Stimulated activated effector memory CD8-positive, alpha-beta T cell treated with anti-CD3 and anti-CD28 coated beads, Interleukin-12 subunit alpha, Interleukin-12 subunit beta, amount 100 ng/mL, for 72 hours (primary cell): Measurements from ENCODE around the gene NHSL2.
A peak's percentile ranks its signal among the peaks of the same experiment; 100 is the strongest.

Experiments used
- ATAC-seq: fragments of 150-1000 bp; cut with Tn5 transposase; 2 replicates; pipeline ENCODE4 v1.10.0; 2021
- DNase-seq, 2 donors: peaks; one replicate each; pipeline ENCODE4 v3.0.0; 2021 to 2022; ENCODE audit warnings: low spot score in 2 of 2
- H3K27ac Mint-ChIP-seq: one replicate; pipeline ENCODE4 v1.8.0; 2022; ENCODE audit warnings: mild to moderate bottlenecking, mixed read lengths
- H3K36me3 Mint-ChIP-seq: one replicate; pipeline ENCODE4 v1.8.0; 2022; ENCODE audit warnings: mild to moderate bottlenecking, mixed read lengths
- H3K4me1 Mint-ChIP-seq: one replicate; pipeline ENCODE4 v1.8.0; 2022; ENCODE audit warnings: mixed read lengths
- H3K4me3 Mint-ChIP-seq: one replicate; pipeline ENCODE4 v1.8.0; 2022; ENCODE audit warnings: mild to moderate bottlenecking, mixed read lengths
- H3K9me3 Mint-ChIP-seq: one replicate; pipeline ENCODE4 v1.8.0; 2022; ENCODE audit warnings: mixed read lengths

Gene NHSL2

DNA sequence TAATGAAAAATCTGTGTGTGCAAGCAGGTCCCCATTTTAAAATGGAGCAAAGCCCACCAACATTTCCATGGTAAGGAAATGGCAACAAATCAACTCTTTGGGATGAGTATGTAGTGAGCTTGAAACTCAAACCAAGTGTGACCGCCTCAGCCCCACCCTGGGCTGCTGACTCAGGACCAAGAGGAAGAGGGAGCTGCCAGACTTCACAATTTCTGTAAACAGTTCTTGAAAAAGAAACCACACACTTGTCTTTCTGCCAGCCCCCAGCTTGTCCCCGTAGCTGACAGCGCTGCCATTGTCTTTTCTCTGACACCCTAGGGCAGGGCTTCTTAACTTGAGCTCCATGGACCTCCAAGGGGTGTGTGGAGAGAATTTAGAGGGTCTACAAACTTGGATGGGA, 210.7 kb downstream of the NHSL2 start:
- Mint-ChIP-seq H3K36me3 (no peaks in the 10 kb centered on the region), H3K4me3 (peak overlapping the region; percentile 34), H3K4me1 (peaks cover 58% of the 10 kb centered on the region), H3K27ac (peak overlapping the region; percentile 58), H3K9me3 (no peaks in the 10 kb centered on the region)
- DNase-seq (peak in 1 of 2 donors; percentile 58), ATAC-seq (peak; percentile 94)

DNA sequence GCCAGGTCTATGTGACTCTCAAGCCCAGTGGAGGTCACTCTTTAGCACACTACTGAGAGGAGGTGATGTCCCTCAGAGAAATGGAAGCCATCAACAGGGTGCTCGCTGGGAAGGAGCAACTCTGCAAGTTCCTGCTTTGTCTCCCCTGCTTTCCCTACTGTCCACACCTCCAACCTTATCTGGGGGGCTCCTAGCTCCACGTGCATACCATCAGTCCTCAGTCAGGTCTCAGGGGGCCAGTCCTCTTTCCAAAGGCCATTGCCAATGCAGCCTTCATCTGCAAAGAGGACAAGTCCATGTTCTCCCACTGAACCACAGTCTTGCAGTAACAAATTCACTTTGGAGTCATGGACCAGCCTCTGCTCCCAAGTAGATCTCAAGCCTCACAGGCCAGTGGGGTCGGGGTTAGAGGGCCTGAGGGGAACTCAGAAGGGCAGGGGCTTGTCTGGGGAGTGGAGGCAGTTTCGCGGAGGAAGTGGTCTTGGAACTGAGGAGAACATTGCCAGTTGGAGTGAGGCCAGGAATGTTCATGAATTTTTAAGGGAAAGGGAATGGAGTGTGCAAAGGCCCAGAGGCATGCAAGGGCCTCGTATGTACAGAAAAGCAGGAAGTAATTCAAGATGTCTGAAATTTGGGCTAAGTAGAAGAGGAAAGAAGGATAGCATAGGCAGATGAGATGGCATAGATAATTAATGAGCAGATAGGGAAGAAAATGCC, 212.1 kb downstream of the NHSL2 start:
- no peak for ATAC-seq
- Mint-ChIP-seq H3K4me1 (peaks cover 53% of the 10 kb centered on the region), H3K27ac (peak overlapping the region; percentile 58), H3K4me3 (no peak overlapping the region), H3K36me3 (no peaks in the 10 kb centered on the region), H3K9me3 (no peaks in the 10 kb centered on the region)
- no peak for DNase-seq

DNA sequence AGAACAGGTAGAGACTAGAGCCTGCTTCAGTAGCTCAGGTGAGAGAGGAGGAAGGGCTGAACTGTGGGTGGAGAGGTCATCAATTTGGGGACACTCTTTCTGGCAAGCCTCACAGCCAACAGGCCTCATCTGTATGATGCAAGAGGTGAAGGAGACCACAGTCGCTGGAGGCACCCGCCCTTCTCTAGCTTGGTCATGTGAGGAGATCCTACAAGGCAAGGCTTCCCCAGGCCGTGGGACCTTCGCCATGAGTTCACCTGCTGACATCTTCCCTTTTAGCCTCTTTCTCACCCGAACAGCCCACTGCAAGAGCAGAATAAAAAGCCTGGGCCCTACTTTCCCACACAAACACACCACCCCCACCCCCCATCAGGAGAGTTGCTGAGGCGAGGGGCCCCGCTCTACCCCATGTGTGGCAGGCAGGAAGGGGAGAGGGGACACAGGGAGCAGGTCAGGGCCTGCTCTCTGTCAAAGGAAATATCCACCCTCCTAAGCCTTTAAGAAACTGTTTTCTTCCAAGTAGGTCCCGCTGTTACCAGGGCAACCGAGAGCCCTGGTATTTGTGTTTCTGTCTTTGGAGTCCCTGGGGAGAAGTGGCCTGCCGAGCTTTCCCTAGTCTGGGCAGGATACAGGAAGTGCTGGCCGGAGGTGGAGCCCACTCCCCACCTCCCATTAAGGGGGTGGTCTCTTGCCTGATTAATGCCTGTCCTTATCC, 213.0 kb downstream of the NHSL2 start:
- Mint-ChIP-seq H3K4me3 (no peak overlapping the region), H3K27ac (peak overlapping the region; percentile 58), H3K9me3 (no peaks in the 10 kb centered on the region), H3K4me1 (peaks cover 53% of the 10 kb centered on the region), H3K36me3 (no peaks in the 10 kb centered on the region)
- no peak for DNase-seq
- ATAC-seq, result no peak

DNA sequence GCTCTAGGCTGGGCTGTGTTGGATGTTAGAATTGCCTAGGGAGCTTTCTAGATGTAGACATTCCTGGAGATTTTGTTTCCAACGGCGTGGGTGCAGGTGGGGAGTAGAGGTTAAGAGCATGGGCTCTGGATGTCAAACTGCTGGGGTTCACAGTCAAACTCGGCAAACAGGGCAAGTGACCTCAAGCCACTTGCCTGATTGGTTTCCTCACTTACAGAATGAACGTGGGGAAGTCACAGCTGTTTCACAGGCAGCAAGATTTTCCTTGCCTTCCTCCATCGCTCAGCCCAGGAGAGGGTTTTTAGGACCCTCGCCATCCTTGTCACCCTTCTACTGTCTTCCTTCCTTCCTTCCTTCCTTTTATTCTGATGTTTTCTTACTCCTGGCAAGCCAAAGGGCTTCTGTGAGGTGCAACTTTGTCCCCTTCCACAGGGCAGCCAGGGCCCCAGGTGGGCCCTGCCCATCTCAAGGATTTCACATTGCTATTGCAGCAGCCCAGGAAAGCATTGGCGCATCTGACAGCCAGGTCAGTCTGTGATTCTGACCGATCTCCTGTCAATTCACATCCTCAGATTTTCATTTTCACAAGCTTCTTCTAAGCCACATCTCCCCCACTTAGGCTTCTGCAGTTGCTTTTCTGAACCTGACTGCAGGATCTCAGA, 214.0 kb downstream of the NHSL2 start:
- H3K27ac Mint-ChIP-seq, result peak overlapping the region; percentile 58
- no peaks in the 10 kb centered on the region for H3K36me3 Mint-ChIP-seq
- H3K4me3 Mint-ChIP-seq, result peak overlapping the region; percentile 44
- no peaks in the 10 kb centered on the region for H3K9me3 Mint-ChIP-seq
- DNase-seq, result no peak
- ATAC-seq, result no peak
- H3K4me1 Mint-ChIP-seq, result peaks cover 59% of the 10 kb centered on the region

DNA sequence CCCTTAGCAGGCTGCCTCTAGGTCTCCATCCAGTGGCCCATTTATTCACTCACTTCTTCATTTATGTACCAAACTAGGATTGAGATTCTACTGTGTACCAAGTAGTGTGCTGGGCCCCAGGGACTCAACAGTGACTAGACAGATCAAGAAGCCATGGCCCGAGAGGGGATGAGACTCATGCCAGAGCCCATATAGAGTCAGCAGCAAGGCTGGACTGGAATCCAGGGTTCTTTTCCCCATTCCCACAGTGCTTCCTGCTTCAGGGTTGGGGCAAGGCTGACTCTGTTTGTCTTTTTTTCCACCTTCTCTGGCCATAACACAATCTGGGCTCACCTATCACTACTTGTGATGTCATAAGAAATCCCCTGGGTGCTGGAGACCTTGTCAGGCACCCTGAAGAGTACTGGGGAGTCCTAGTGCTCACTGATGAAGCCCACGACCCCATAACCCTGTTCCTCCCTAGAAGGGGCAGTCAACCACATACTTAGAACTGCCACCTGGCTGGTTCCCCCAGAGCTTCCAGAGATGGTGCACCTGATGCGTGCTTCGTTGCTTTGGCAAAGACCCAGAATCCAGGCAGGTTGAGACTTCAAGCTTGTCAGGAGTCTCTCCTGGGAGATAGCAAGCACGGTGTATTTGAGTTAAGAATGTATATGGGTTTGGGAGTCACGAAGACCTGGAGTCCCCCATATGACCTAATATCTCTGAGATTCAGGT, 214.8 kb downstream of the NHSL2 start:
- Mint-ChIP-seq H3K4me3 (peak overlapping the region; percentile 44), H3K36me3 (no peaks in the 10 kb centered on the region), H3K27ac (no peak overlapping the region), H3K9me3 (no peaks in the 10 kb centered on the region), H3K4me1 (peaks cover 55% of the 10 kb centered on the region)
- DNase-seq (no peak), ATAC-seq (no peak)

DNA sequence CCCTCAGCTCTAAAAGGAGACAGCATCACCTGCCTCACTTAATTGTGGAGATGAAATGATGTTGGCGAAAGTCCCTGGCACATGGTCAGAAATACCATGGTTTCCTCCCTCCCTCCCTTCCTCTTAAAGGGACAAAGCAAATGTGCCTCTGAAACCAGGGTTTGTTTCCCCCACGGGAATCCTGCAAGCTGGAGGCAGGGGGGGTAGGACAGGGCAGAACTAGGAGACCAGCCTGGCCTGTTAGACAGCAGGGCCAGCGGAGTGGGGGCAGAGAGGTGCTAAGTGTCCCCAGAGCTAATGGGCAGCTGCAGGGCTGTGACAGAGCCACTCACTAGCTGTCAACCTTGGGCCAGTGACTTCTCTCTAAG, 215.4 kb downstream of the NHSL2 start:
- DNase-seq, result no peak

DNA sequence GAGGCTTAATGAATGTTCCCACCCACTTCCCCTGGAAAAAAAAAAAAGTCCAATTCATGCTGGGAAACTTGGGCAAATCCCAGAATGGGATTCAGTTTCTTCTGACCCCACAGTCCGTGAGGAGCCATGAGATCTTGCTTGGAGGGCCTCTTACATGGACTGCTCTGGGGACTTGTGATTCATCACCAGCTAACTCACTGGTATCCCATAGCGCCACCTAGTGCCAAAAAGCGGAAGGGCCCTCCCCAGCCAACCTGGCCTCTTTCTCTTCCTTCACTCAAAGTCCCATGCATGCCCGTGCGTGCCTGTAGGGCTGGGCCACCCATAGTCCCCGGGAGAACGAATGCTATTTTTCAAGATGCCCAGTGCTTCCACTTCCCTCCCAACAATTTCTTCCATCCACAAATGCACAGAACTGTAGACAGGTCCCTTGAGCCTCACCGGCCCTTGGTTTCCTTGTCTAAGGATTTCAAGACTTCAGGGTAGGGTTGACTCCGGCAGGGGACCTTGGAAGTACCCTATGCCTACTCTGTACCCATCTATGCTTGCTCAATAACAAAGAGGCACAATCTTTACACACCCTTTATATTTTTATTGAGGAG, 216.0 kb downstream of the NHSL2 start:
- H3K4me3 Mint-ChIP-seq, result no peak overlapping the region
- ATAC-seq (peak; percentile 81), DNase-seq (peak; percentile 77 to 89)
- H3K4me1 Mint-ChIP-seq, result peaks cover 46% of the 10 kb centered on the region
- H3K9me3 Mint-ChIP-seq, result no peaks in the 10 kb centered on the region
- no peaks in the 10 kb centered on the region for H3K36me3 Mint-ChIP-seq
- H3K27ac Mint-ChIP-seq, result peak overlapping the region; percentile 23

More for the DNA sequence above, 215.4 kb downstream of the NHSL2 start:
- no peaks in the 10 kb centered on the region for H3K9me3 Mint-ChIP-seq
- H3K4me1 Mint-ChIP-seq, result peaks cover 50% of the 10 kb centered on the region
- no peaks in the 10 kb centered on the region for H3K36me3 Mint-ChIP-seq
- no peak overlapping the region for H3K27ac Mint-ChIP-seq
- H3K4me3 Mint-ChIP-seq, result no peak overlapping the region
- no peak for ATAC-seq

DNA sequence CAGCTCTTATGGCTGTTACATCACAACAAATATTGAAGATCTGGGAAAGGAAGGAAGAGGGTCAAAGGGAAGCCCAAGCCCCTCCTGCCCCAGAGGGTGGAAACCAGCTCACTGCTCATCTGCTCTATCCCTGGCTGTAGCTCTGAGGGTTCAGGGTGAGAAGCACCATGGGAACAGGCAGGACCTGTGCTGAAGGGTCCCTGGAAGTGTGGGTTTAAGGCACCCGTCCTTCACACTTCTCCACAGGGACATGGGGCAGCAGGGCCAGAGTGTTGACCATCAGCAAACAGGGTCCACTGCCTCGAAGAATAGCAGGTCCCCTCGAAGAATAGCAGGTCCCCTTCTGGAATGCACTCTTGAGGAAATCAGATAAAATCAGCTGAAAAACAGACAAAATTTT, 216.7 kb downstream of the NHSL2 start:
- no peaks in the 10 kb centered on the region for H3K9me3 Mint-ChIP-seq
- peaks cover 52% of the 10 kb centered on the region for H3K4me1 Mint-ChIP-seq
- DNase-seq (no peak), ATAC-seq (no peak)
- H3K27ac Mint-ChIP-seq, result peak overlapping the region; percentile 23
- H3K4me3 Mint-ChIP-seq, result no peak overlapping the region
- H3K36me3 Mint-ChIP-seq, result no peaks in the 10 kb centered on the region

DNA sequence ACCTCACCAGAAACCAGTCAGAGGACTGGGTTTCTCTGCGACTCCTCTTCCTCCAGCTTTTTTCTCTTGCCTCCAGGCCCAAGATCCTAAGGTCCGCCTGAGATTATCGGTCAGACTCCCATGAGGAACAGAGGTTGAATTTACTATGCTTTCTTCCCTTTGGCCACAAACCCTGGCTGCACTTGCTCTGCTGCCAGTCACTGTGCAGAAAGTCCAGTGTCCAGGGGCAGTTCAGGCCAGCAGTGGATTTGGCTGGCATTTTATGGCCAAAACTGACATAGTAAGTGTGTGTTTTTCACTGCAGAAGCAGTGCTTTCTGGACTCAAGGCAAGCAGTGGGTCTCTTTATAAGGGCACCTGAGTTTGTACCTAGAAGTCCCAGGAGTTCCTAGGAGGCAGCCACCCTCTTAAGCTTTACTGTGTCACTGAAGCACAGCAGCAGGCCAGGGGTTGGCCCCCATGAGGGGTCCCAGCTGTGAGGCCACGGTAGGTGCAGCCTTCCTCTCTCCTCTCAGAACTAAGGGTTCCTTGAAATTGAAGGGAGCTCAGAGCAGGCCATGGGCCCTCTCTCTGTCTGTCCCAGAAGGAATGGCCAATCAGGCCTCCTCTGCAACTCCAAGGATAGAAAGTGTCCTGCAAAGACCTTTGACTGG, 217.7 kb downstream of the NHSL2 start:
- peaks cover 44% of the 10 kb centered on the region for H3K4me1 Mint-ChIP-seq
- H3K27ac Mint-ChIP-seq, result no peak overlapping the region

DNA sequence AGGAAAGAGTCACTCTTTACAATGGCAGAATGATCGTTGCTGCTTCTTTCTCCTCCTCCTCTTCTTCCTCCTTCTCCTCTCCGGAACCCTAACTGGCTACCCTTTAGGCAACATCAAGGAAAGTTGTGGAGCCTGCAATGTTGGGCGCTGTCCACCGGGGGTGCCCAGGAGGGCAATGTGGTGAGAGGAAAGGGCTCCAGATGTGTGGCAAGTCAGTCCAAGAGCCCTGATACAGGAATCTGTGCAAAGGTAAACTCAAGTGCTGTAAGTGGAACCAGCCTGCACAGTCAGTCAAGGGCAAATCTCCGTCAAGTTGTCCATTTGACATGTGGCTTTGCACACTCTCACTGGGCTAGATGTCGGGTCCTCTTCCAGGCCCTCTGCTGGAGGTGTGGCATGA, 218.2 kb downstream of the NHSL2 start:
- H3K4me1 Mint-ChIP-seq, result peaks cover 38% of the 10 kb centered on the region
- no peak overlapping the region for H3K27ac Mint-ChIP-seq
- DNase-seq (no peak), ATAC-seq (no peak)
- no peaks in the 10 kb centered on the region for H3K9me3 Mint-ChIP-seq
- no peak overlapping the region for H3K4me3 Mint-ChIP-seq
- no peaks in the 10 kb centered on the region for H3K36me3 Mint-ChIP-seq

More for the DNA sequence above, 217.7 kb downstream of the NHSL2 start:
- Mint-ChIP-seq H3K36me3 (no peaks in the 10 kb centered on the region), H3K4me3 (no peak overlapping the region), H3K9me3 (no peaks in the 10 kb centered on the region)
- DNase-seq, result no peak
- ATAC-seq, result no peak

DNA sequence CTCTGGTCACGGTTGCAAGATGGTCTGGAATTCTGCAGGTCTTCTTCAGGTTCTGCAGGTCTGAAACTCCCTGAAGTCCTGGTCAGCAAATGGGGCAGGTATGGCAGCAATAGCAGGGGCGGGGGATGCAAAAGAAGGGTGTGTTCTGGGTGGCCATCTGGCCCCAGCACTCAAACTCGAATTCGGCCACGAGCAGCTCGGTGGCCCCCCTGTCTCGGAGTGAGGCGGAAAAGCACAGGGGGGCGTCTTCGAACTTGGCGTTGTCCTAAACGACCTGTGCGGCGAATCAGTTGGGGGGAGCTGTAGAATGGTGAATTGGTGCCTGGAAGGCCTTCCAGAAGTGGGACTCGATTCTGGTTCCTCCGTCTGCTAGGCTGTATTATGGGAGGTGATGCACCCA, 219.0 kb downstream of the NHSL2 start:
- H3K9me3 Mint-ChIP-seq, result no peaks in the 10 kb centered on the region
- ATAC-seq (no peak), DNase-seq (no peak)
- H3K36me3 Mint-ChIP-seq, result no peaks in the 10 kb centered on the region
- no peak overlapping the region for H3K27ac Mint-ChIP-seq
- no peak overlapping the region for H3K4me3 Mint-ChIP-seq
- peaks cover 31% of the 10 kb centered on the region for H3K4me1 Mint-ChIP-seq

DNA sequence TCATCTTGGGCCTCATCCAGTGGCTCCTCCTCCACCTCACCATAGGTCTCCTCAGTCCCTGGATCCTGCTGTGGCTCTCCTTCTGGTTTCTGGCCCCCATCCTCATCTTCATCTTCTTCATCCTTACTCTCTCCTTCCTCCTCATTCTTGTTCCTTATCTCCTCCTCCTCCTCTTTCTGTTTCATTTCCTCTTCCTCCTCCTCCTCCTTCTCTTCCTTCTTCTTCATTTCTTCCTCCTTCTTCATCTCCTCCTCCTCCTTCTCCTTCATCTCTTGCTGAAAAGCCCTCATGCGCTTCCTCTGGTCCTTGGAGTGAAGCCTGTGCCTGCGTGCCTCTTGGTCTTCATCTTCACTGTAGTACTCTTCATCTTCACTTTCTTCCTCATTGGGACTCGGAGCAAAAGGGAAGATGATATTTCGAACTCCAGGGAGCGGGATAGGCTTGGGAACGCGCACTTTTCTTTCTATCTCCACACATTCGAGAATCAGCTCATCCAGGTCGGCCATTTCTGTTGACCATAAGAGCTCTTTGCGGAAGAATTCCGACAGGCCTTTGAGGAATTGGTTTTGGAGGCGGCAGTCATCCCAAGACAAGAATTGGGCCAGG, 219.6 kb downstream of the NHSL2 start:
- Mint-ChIP-seq H3K4me1 (peaks cover 25% of the 10 kb centered on the region), H3K27ac (no peak overlapping the region), H3K36me3 (no peaks in the 10 kb centered on the region), H3K4me3 (peak overlapping the region; percentile 76), H3K9me3 (no peaks in the 10 kb centered on the region)
- ATAC-seq (no peak), DNase-seq (no peak)

DNA sequence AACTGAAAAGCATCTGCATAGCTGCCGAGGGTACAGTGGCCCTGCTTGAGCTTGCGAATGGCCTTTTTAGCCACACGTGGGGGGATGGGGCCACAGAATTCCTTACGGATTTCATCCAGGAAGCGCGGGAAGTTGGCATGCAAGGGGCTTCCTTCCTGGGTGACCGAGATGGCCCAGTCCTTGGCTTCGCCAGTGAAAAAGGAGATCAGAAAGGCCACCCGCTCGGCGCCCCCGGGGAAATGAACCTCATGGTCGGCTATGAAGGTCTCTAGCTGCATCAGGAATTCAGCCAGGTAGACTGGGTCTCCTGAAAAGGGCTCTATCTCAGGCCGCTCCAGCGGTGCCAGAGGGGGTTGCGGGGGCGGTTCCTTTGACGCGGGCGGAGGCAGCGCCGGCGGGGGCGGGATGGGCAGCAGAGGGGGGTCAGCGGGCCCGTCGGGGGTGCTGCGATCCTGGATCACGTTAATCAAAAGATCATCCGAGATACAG, 220.2 kb downstream of the NHSL2 start:
- no peaks in the 10 kb centered on the region for H3K36me3 Mint-ChIP-seq
- no peak for DNase-seq
- peaks cover 19% of the 10 kb centered on the region for H3K4me1 Mint-ChIP-seq
- no peak for ATAC-seq
- no peaks in the 10 kb centered on the region for H3K9me3 Mint-ChIP-seq
- peak overlapping the region; percentile 76 for H3K4me3 Mint-ChIP-seq
- H3K27ac Mint-ChIP-seq, result no peak overlapping the region
